HUES48 (cell line): ENCODE measurements around the gene MOV10.

ENCODE experiments used
- H3K27ac ChIP-seq: one replicate; pipeline ENCODE4 v1.7.0; 2013; ENCODE audit warnings: low read depth, low read length, inconsistent platforms
- H3K27me3 ChIP-seq: 2 replicates; pipeline ENCODE4 v1.6.1; 2013; ENCODE audit warnings: mild to moderate bottlenecking, low read length; ENCODE audit not compliant: control insufficient read depth, insufficient read depth
- H3K36me3 ChIP-seq: 2 replicates; pipeline ENCODE4 v1.6.1; 2013; ENCODE audit warnings: low read length; ENCODE audit not compliant: control insufficient read depth, insufficient read depth
- H3K4me1 ChIP-seq: 2 replicates; pipeline ENCODE4 v1.6.1; 2013; ENCODE audit warnings: mild to moderate bottlenecking, low read length; ENCODE audit not compliant: control insufficient read depth, insufficient read depth
- H3K4me3 ChIP-seq: 2 replicates; pipeline ENCODE4 v1.5.1; 2013; ENCODE audit warnings: mild to moderate bottlenecking, low read depth, low read length
- H3K9ac ChIP-seq: 2 replicates; pipeline ENCODE4 v1.6.1; 2013; ENCODE audit warnings: mild to moderate bottlenecking, low read depth, low read length, moderate library complexity
- H3K9me3 ChIP-seq: 2 replicates; pipeline ENCODE4 v1.6.1; 2013; ENCODE audit warnings: low read length; ENCODE audit not compliant: control insufficient read depth, insufficient read depth

Gene MOV10, protein sequence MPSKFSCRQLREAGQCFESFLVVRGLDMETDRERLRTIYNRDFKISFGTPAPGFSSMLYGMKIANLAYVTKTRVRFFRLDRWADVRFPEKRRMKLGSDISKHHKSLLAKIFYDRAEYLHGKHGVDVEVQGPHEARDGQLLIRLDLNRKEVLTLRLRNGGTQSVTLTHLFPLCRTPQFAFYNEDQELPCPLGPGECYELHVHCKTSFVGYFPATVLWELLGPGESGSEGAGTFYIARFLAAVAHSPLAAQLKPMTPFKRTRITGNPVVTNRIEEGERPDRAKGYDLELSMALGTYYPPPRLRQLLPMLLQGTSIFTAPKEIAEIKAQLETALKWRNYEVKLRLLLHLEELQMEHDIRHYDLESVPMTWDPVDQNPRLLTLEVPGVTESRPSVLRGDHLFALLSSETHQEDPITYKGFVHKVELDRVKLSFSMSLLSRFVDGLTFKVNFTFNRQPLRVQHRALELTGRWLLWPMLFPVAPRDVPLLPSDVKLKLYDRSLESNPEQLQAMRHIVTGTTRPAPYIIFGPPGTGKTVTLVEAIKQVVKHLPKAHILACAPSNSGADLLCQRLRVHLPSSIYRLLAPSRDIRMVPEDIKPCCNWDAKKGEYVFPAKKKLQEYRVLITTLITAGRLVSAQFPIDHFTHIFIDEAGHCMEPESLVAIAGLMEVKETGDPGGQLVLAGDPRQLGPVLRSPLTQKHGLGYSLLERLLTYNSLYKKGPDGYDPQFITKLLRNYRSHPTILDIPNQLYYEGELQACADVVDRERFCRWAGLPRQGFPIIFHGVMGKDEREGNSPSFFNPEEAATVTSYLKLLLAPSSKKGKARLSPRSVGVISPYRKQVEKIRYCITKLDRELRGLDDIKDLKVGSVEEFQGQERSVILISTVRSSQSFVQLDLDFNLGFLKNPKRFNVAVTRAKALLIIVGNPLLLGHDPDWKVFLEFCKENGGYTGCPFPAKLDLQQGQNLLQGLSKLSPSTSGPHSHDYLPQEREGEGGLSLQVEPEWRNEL

DNA sequence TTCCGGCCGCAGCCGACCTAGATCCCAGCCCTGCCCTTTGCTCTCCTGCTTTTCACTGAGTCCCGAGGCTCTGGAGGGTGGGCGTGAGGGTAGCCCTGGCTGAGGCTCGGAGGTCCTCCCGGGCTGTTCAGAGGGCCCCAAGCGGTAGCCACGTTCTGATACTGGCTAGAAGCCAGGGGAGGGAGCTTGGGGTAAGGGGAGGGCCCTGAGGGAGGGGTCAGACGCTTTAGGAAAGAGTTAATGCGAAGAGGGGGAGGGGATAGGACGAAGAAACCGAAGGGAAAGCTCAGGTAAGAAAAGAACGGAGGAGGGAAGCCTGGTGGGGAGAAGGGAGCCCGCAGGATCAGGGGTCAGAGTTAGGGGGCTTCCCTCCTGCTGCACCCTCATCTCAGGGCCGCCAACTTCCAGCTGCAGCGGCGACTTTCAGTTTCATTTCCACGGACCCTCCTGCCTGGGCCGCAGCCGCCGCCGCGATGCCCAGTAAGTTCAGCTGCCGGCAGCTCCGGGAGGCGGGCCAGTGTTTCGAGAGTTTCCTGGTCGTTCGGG is at the start of gene MOV10:
Gene MOV10 (plus strand): TSS at position 220 of the 546 bp plus-strand sequence. CDS start 254 bp downstream, at position 474.
- Histone ChIP-seq H3K9me3 (no peaks in the 10 kb centered on the region), H3K36me3 (peaks cover 20% of the 10 kb centered on the region), H3K4me1 (peaks cover 40% of the 10 kb centered on the region), H3K27me3 (peaks cover 19% of the 10 kb centered on the region), H3K27ac (peak within 1 kb of the TSS; percentile 87), H3K4me3 (peak within 1 kb of the TSS; percentile 91), H3K9ac (peak within 1 kb of the TSS; percentile 76)

- peaks cover 3% of the 10 kb centered on the region for H3K4me1 ChIP-seq
- peaks cover 20% of the 10 kb centered on the region for H3K36me3 ChIP-seq
- H3K27ac ChIP-seq, result no peak overlapping the region
- no peaks in the 10 kb centered on the region for H3K9me3 ChIP-seq
- H3K9ac ChIP-seq, result no peak overlapping the region
- H3K4me3 ChIP-seq, result no peak overlapping the region
- H3K27me3 ChIP-seq, result no peaks in the 10 kb centered on the region
Observed at GRCh38 chr1:112625696-112626095, 48.8 kb upstream of the MOV10 start.

DNA sequence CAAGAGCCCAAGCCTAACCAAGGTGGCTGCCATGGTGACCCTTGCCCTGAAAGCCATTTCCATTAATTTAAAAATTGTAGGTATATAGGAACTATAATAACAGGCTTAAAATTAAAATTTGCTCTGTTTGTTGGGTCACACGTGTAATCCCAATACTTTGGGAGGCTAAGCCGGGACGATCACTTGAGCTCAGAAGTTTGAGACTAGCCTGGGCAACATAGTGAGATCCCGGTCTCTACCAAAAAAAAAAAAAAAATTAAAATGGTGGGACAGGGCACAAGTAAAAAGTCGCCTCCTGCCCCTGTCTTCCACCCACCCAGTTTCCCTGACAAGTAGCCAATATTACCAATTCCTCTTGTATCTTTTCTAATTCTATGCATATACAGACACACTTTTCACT is 48.3 kb upstream of the MOV10 start:
- no peaks in the 10 kb centered on the region for H3K4me1 ChIP-seq
- H3K9me3 ChIP-seq, result no peaks in the 10 kb centered on the region
- no peak overlapping the region for H3K4me3 ChIP-seq
- no peak overlapping the region for H3K27ac ChIP-seq
- H3K27me3 ChIP-seq, result no peaks in the 10 kb centered on the region
- H3K36me3 ChIP-seq, result peaks cover 20% of the 10 kb centered on the region
- H3K9ac ChIP-seq, result no peak overlapping the region

- Histone ChIP-seq H3K9ac (no peak overlapping the region), H3K4me1 (no peaks in the 10 kb centered on the region), H3K4me3 (no peak overlapping the region), H3K27ac (no peak overlapping the region), H3K27me3 (no peaks in the 10 kb centered on the region), H3K36me3 (peaks cover 23% of the 10 kb centered on the region), H3K9me3 (no peaks in the 10 kb centered on the region)
Observed at GRCh38 chr1:112626887-112627286, 47.6 kb upstream of the MOV10 start.

DNA sequence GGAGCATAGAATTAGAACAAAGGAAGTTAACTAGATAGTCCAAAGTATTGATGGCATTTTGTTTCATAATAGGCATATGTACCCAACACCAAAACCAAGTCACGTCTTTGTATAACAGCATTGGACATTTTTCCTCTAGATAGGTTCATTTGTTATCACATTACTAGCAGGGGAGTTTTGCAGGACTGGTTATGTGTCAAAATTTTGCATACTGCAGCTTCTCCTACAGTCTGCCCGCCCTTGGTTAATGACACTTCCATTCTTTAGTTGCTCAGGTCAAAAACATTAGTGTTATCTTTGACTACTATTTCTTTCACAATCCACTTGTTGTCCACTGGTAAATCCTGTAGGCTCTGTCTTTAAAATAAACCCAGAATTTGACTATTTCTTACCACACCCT is 45.9 kb upstream of the MOV10 start:
- H3K27me3 ChIP-seq, result no peaks in the 10 kb centered on the region
- H3K9ac ChIP-seq, result no peak overlapping the region
- H3K9me3 ChIP-seq, result no peaks in the 10 kb centered on the region
- H3K4me3 ChIP-seq, result no peak overlapping the region
- peaks cover 23% of the 10 kb centered on the region for H3K36me3 ChIP-seq
- no peak overlapping the region for H3K27ac ChIP-seq
- no peaks in the 10 kb centered on the region for H3K4me1 ChIP-seq

GRCh38 chr1:112629256-112629655 is 45.2 kb upstream of the MOV10 start:
- Histone ChIP-seq H3K36me3 (peaks cover 23% of the 10 kb centered on the region), H3K27me3 (no peaks in the 10 kb centered on the region), H3K27ac (no peak overlapping the region), H3K9ac (no peak overlapping the region), H3K4me1 (no peaks in the 10 kb centered on the region), H3K9me3 (no peaks in the 10 kb centered on the region), H3K4me3 (no peak overlapping the region)

GRCh38 chr1:112633628-112634027 is 40.8 kb upstream of the MOV10 start:
- Histone ChIP-seq H3K4me1 (no peaks in the 10 kb centered on the region), H3K9ac (no peak overlapping the region), H3K27me3 (no peaks in the 10 kb centered on the region), H3K4me3 (no peak overlapping the region), H3K36me3 (0 out of 2 replicates have a peak, but pooled peaks cover 10% of the 10 kb centered on the region), H3K9me3 (no peaks in the 10 kb centered on the region), H3K27ac (no peak overlapping the region)

- Histone ChIP-seq H3K4me1 (no peaks in the 10 kb centered on the region), H3K9ac (no peak overlapping the region), H3K36me3 (0 out of 2 replicates have a peak, but pooled peaks cover 7% of the 10 kb centered on the region), H3K27ac (no peak overlapping the region), H3K9me3 (peaks cover 4% of the 10 kb centered on the region; the same call in 1 of the 2 replicates), H3K4me3 (no peak overlapping the region), H3K27me3 (no peaks in the 10 kb centered on the region)
Observed at GRCh38 chr1:112634367-112634766, 40.1 kb upstream of the MOV10 start.

GRCh38 chr1:112636056-112636455 is 38.4 kb upstream of the MOV10 start:
- Histone ChIP-seq H3K9me3 (peaks cover 5% of the 10 kb centered on the region; the same call in 1 of the 2 replicates), H3K36me3 (0 out of 2 replicates have a peak, but pooled peaks cover 3% of the 10 kb centered on the region), H3K4me3 (no peak overlapping the region), H3K4me1 (no peaks in the 10 kb centered on the region), H3K27me3 (no peaks in the 10 kb centered on the region), H3K27ac (no peak overlapping the region), H3K9ac (no peak overlapping the region)

DNA sequence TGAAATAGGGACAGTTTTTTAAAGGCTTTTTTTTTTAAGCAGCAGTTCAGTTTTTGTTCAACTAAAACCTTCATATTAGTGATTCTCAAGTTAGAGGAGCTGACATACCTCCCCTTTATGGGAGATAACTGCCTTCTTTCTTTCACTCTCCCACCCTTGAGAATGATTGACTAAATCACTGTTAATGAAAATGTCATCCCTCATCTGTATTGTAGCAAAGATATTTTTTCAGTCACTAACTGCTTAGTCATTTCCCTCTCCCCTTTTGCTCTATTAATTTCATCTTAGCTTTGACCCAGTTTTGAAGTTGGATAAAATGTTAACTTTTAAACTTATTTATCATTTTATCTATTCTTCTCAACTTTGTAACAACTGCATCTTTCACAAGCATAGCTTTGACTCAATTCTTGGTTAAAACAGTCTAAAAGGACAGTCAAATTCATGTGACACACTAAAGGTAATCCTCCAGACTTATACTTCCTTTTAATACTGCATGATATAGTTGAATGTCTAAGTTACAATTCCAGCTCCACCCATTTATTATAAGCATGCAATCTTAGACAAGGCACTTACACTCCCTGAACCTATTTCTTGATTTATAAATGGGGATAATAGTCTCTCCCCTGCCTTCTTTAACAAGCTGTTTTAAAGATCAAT is 37.7 kb upstream of the MOV10 start:
- H3K27me3 ChIP-seq, result no peaks in the 10 kb centered on the region
- H3K27ac ChIP-seq, result no peak overlapping the region
- H3K36me3 ChIP-seq, result no peaks in the 10 kb centered on the region
- no peak overlapping the region for H3K9ac ChIP-seq
- H3K4me3 ChIP-seq, result no peak overlapping the region
- peaks cover 5% of the 10 kb centered on the region; the same call in 1 of the 2 replicates for H3K9me3 ChIP-seq
- H3K4me1 ChIP-seq, result no peaks in the 10 kb centered on the region
